GM06990 (cell line): ENCODE measurements around the gene SPECC1L.

Experiments used
- DNase-seq: peaks from one replicate; pipeline ENCODE4 v3.0.0-alpha.2; 2011; ENCODE audit not compliant: insufficient read length; ENCODE audit errors: extremely low read depth
- H3K27me3 ChIP-seq: replicated peaks from 2 replicates; pipeline ENCODE4 v1.6.0; 2011; ENCODE audit warnings: low read length; ENCODE audit not compliant: control insufficient read depth, insufficient read depth
- H3K36me3 ChIP-seq: 2 replicates; pipeline ENCODE4 v1.5.1; 2011; ENCODE audit warnings: low read length; ENCODE audit not compliant: control insufficient read depth, insufficient read depth
- H3K4me3 ChIP-seq: replicated peaks from 2 replicates; pipeline ENCODE4 v1.5.1; 2011; ENCODE audit warnings: low read depth, mild to moderate bottlenecking, control low read depth, low read length
- CTCF ChIP-seq: IDR thresholded peaks from 2 replicates; pipeline ENCODE4 v1.5.1; 2011; ENCODE audit warnings: low read length, control low read depth, mild to moderate bottlenecking, inconsistent platforms; ENCODE audit not compliant: insufficient read depth, poor library complexity, severe bottlenecking

The SPECC1L gene

DNA sequence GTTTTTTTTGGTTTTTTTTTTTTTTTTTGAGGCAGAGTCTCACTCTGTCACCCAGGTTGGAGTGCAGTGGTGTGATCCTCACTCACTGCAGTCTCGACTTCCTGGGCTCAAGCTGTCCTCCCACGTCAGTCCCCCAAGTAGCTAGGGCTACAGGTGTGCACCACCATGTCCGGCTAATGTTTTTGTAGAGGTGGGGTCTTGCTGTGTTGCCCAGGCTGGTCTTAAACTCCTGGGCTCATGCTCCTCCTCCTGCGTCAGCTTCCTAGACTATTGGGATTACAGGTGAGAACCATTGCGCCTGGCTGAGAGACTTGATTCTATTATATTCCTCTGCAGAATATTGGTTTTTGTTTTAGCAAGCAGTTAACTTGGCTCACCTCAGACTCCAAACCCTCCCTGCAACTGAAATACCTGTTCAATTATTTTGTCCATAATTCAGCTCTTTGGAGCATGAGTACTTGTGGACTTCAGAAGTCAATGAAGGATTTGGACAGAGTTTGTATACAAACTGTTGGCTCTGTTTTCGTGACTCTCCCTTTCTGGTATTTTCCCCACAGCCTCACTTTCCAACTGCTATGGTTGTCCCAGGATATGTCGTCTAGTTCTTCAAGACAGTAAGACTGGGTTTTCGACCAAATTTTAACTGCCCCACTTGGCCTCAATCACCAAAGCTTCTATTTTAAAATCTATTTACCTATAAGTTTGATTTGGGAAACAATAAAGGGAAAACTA lies 87.6 kb downstream of the SPECC1L start:
- DNase-seq, result no peak
- no peak overlapping the region for H3K4me3 ChIP-seq
- H3K27me3 ChIP-seq, result no peaks in the 10 kb centered on the region
- peaks cover 7% of the 10 kb centered on the region for H3K36me3 ChIP-seq
- TF ChIP-seq CTCF, result no peak

DNA sequence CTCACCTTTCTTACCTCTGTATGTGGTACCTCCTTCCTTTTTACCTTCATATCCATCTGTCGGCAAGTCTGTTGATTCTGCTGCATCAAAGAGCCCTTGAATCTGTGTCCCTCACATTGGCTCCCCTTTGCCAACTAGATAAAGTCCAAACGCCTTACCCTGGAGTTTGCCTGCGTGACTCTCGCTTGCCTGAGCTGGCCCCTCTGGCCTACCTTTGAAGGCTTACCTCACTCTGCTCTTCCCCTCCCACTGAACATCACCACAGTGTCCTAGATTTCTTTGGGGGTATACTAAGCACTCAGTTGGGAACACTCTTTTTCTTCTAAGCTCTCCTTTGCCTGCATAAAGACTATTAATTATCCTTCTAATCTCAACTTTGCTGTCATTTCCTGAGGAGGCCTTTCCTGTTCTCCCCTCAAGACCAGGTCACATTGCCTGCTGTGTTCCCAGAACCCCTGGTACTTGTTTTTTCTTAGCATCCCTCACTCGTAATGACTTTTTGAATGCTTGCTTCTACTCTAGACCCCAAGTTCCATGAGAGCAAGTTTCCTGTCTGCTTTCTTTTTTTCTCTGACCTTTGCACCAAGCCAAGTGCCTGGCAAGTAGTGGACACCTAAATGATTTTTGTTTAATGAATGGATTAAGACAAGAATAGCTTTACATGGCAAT lies 89.0 kb downstream of the SPECC1L start:
- H3K36me3 ChIP-seq, result peaks cover 8% of the 10 kb centered on the region
- DNase-seq, result no peak
- TF ChIP-seq CTCF, result no peak
- no peak overlapping the region for H3K4me3 ChIP-seq
- H3K27me3 ChIP-seq, result no peaks in the 10 kb centered on the region

DNA sequence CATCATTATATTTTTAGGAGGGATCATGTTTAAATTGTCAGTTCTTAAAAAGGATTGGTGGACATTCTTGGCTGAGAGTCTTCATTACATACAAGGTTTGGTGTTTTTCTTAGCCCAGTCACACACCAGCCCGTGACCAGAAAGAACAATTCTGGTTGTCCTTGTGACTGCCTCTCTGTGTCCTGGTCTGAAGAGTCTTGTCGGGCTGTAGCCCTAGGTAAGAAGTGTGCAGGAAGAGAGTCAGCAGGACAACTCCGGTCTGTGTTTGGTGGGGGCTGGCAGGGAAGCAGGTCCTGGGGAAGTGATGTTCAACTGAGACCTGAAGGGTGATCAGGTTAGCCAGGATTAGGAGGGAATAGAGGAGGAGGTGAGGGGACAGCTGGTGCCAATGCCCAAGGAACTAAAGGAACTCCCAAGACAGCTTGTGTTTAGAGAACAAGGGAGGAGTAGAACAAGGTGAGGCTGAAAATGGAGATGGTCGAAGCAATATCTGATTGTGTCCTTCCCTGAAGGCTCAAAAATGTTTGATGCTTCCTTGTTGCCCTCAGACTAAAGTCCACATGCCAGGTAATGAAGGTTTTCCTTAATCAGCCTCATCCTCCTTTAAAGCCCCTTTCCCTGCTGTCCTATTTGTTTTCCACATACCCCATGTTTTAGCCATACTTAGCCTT lies 91.5 kb downstream of the SPECC1L start:
- TF ChIP-seq CTCF, result no peak
- no peak for DNase-seq
- Histone ChIP-seq H3K4me3 (no peak overlapping the region), H3K36me3 (peaks cover 12% of the 10 kb centered on the region), H3K27me3 (no peaks in the 10 kb centered on the region)

DNA sequence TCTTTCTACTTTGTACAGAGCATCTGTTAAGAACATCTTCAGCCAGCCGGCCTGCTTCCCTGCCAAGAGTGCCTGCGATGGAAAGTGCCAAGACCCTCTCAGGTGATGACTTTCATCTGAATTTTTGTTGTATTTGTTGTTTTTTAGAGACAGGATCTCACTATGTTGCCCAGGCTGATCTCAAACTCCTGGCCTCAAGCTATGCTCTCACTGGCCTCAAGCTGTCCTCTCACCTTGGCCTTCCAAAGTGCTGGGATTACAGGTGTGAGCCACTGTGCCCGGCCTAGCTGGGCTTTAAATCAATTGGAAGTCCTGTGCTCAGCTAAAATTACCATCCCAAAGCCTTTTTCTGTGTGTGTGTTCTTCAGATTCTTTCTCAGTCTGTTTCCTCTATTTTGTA lies 92.6 kb downstream of the SPECC1L start:
- Histone ChIP-seq H3K27me3 (no peaks in the 10 kb centered on the region), H3K36me3 (peaks cover 12% of the 10 kb centered on the region), H3K4me3 (no peak overlapping the region)
- DNase-seq, result no peak
- no peak for TF ChIP-seq CTCF

- Histone ChIP-seq H3K4me3 (no peak overlapping the region), H3K27me3 (no peaks in the 10 kb centered on the region), H3K36me3 (peaks cover 16% of the 10 kb centered on the region)
- no peak for DNase-seq
- TF ChIP-seq CTCF, result no peak
Observed at GRCh38 chr22:24366701-24367100, 96.1 kb downstream of the SPECC1L start.
